ENCODE measurements around the gene PSMA6.

DNA sequence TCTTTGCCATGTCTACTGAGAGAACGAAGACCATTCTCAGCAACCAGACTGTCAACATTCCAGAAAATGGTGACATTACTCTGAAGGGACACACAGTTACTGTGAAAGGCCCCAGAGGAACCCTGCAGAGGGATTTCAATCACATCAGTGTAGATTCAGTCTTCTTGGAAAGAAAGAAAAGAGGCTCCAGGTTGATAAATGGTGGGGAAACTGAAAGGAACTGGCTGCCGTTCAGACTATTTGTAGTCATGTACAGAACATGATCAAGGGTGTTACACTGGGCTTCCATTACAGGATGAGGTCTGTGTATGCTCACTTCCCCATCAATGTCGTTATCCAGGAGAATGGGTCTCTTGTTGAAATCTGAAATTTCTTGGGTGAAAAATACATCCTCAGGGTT, 29.7 kb upstream of the PSMA6 start:
- TF ChIP-seq, protein P1, sequence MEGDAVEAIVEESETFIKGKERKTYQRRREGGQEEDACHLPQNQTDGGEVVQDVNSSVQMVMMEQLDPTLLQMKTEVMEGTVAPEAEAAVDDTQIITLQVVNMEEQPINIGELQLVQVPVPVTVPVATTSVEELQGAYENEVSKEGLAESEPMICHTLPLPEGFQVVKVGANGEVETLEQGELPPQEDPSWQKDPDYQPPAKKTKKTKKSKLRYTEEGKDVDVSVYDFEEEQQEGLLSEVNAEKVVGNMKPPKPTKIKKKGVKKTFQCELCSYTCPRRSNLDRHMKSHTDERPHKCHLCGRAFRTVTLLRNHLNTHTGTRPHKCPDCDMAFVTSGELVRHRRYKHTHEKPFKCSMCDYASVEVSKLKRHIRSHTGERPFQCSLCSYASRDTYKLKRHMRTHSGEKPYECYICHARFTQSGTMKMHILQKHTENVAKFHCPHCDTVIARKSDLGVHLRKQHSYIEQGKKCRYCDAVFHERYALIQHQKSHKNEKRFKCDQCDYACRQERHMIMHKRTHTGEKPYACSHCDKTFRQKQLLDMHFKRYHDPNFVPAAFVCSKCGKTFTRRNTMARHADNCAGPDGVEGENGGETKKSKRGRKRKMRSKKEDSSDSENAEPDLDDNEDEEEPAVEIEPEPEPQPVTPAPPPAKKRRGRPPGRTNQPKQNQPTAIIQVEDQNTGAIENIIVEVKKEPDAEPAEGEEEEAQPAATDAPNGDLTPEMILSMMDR (IDR thresholded peaks at IDR 0.05): no peak
- no peak for TF ChIP-seq POLR2A (IDR thresholded peaks at IDR 0.05)
